Measurements from ENCODE around the gene SLC38A1.
A peak's percentile ranks its signal among the peaks of the same experiment; 100 is the strongest.

SLC38A1 gene

GRCh38 chr12:46265102-46265501, 3.7 kb downstream of the SLC38A1 start:
- in situ Hi-C loops (cut with HindIII; ENCODE audit: low sequenced_read_pairs), result no loop called here
- H3K4me3 ChIP-seq (ENCODE audit: low read depth, low read length), result no peak overlapping the region
- TF ChIP-seq CTCF (IDR thresholded peaks at IDR 0.05; ENCODE audit: low read depth, low read length), result no peak

GRCh38 chr12:46264057-46264456, 4.8 kb downstream of the SLC38A1 start:
- in situ Hi-C loops (cut with HindIII; ENCODE audit: low sequenced_read_pairs), result no loop called here
- TF ChIP-seq CTCF (IDR thresholded peaks at IDR 0.05; ENCODE audit: low read depth, low read length), result no peak
- no peak overlapping the region for H3K4me3 ChIP-seq (ENCODE audit: low read depth, low read length)
- no peak for DNase-seq (ENCODE audit: low read depth, low spot score)

More at GRCh38 chr12:46265102-46265501, 3.7 kb downstream of the SLC38A1 start:
- DNase-seq (ENCODE audit: low read depth, low spot score), result no peak

- peak; percentile 20 for TF ChIP-seq CTCF (IDR thresholded peaks at IDR 0.05; ENCODE audit: low read depth, low read length)
- DNase-seq (ENCODE audit: low read depth, low spot score), result no peak
- in situ Hi-C loops (cut with HindIII; ENCODE audit: low sequenced_read_pairs), result no loop called here
- no peak overlapping the region for H3K4me3 ChIP-seq (ENCODE audit: low read depth, low read length)
These were observed 5.5 kb downstream of the SLC38A1 start for GRCh38 chr12:46263140-46264016.

- H3K4me3 ChIP-seq (ENCODE audit: low read depth, low read length), result no peak overlapping the region
- in situ Hi-C loops (cut with HindIII; ENCODE audit: low sequenced_read_pairs), result no loop called here
- no peak for DNase-seq (ENCODE audit: low read depth, low spot score)
- TF ChIP-seq CTCF (IDR thresholded peaks at IDR 0.05; ENCODE audit: low read depth, low read length), result no peak
These were observed 7.2 kb downstream of the SLC38A1 start for GRCh38 chr12:46261646-46262045.

- no peak for TF ChIP-seq CTCF (IDR thresholded peaks at IDR 0.05; ENCODE audit: low read depth, low read length)
- in situ Hi-C loops (cut with HindIII; ENCODE audit: low sequenced_read_pairs), result no loop called here
- no peak for DNase-seq (ENCODE audit: low read depth, low spot score)
- H3K4me3 ChIP-seq (ENCODE audit: low read depth, low read length), result no peak overlapping the region
These were observed 7.8 kb downstream of the SLC38A1 start for GRCh38 chr12:46260913-46261476.

- no peak overlapping the region for H3K4me3 ChIP-seq (ENCODE audit: low read depth, low read length)
- in situ Hi-C loops (cut with HindIII; ENCODE audit: low sequenced_read_pairs), result no loop called here
- DNase-seq (ENCODE audit: low read depth, low spot score), result peak; percentile 43
- TF ChIP-seq CTCF (IDR thresholded peaks at IDR 0.05; ENCODE audit: low read depth, low read length), result no peak
These were observed 8.5 kb downstream of the SLC38A1 start for GRCh38 chr12:46260124-46260912.
